Right kidney (tissue), 9 donors: ENCODE data around the gene CORO1A.
A peak's percentile ranks its signal among the peaks of the same experiment; 100 is the strongest.
"Not testable (repeated sequence)": the region's sequence is repeated elsewhere in the genome, so short reads cannot be mapped to it uniquely, and the experiment has no call there.

ENCODE experiments used
- DNase-seq: peaks from one replicate; pipeline ENCODE4 v3.0.0-alpha.2; 2016
- long read RNA-seq, 8 donors: transcript quantifications; one replicate each; lab custom pipeline, GENCODE V29; 2026

The CORO1A gene
- long read RNA-seq, donor 1, transcript CORO1A-201 (11 exons, 1,803 nt), result major isoform, 5 of 5 reads
- long read RNA-seq, donor 1, partial matches to known transcripts, result 0 of 5 reads
- long read RNA-seq, donor 1, other reads (novel, unspliced or antisense), result 0 of 5 reads
- long read RNA-seq, donor 2, partial matches to known transcripts, result 0 of 3 reads
- long read RNA-seq, donor 2, other reads (novel, unspliced or antisense), result 0 of 3 reads
- long read RNA-seq, donor 3, partial matches to known transcripts, result 0 of 1 reads
- long read RNA-seq, donor 3, other reads (novel, unspliced or antisense), result 0 of 1 reads
- long read RNA-seq, donor 4, partial matches to known transcripts, result 0 of 2 reads
- long read RNA-seq, donor 4, other reads (novel, unspliced or antisense), result 0 of 2 reads
- long read RNA-seq, donor 5, partial matches to known transcripts, result 0 of 4 reads
- long read RNA-seq, donor 5, other reads (novel, unspliced or antisense), result 0 of 4 reads
- long read RNA-seq, donor 6, partial matches to known transcripts, result 0 of 1 reads
- long read RNA-seq, donor 6, other reads (novel, unspliced or antisense), result 0 of 1 reads
- long read RNA-seq, donor 7, result 0 reads
- long read RNA-seq, donor 8, transcript CORO1A-201 (11 exons, 1,803 nt), result major isoform, 7 of 7 reads
- long read RNA-seq, donor 8, partial matches to known transcripts, result 0 of 7 reads
- long read RNA-seq, donor 8, other reads (novel, unspliced or antisense), result 0 of 7 reads

DNA sequence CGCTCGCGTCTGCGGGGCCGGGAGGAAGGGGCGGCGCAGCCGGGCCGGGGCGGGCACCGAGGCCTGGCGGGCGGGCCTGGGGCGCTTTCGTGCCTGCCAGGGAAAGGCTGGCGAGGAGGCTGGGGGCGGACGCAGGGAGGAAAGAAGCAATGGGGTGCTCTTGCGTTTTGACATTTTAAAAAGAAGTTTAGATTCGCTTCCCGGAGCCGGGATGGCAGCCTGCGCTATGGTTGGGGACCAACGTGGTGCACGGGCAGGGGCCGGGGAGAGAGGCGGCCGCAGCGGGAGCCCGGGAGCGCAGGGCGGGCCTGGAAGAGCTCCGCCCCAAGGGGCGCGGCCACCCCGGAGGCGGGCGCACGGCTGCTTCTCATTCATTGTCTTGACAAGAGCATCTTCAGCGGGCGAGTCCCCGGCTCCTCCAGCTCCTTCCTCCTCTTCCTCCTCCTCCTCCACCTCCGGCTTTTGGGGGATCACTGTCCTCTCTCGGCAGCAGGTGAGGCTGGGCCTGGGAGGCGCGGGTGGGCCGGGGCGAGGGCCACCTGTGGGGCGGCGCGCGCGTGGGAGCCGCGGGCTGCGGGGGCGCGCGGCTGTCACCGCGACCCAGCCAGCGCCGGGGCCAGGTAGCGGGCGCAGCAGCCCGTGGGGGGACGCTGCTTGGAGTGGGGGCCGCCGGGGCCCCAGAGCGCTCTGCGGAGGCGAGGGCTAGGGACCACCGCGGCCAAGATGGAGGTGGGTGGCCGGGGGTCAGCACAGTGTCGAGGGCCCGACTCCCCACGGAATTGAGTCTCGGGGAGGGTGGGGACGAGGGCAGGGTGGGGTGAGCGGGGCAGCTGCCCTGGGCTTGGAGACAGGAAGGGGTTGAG lies at the start of gene CORO1A:
Gene CORO1A (plus strand): TSS at position 370 of the 863 bp plus-strand sequence. CDS start 1,608 bp downstream, outside the sequence.
- DNase-seq, result peak; percentile 93

DNA sequence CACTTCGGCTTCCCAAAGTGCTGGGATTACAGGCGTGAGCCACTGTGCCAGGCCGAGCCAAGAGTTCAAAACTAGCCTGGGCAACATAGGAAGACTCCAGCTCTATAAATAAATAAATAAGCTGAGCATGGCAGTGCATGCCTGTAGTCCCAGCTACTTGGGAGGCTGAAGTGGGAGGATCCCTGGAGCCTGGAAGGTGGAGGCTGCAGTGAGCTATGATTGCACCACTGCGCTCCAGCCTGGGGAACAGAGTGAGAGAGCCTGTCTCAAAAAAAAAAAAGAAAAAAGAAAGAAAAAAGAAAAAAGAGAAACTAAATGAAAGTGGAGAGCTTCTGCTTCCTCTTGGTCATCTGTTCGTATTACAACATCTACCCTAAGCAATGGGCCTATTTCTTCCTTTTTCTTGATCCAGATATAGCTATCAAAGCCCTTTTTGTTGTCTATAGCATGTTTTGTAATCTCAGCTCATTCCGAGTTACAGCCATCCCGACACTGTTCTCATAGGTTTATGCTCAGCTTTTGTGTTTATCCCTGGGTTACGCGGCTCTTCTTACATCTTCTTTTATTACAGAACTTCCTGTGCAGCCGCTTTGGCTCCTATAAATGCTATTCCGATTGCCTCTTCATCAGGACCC lies 46.3 kb upstream of the CORO1A start:
- DNase-seq, result no peak

DNA sequence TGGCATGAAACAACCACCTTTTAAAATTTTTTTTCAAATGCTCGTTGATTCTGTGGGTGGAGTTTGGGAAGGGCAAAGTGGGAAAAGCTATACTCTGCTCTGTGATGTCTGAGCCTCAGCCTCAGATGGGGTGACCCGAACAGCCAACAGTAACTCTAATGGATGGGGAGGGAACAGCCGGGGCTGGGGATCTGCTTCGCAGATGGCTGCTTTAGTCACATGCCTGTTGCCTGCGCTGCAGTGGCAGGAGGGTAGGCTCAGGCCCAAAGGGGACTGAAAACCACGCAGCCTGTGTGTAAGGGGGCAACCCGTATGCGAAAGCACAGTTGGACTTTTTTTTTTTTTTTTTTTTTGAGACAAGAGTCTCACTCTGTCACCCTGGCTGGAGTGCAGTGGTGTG lies 45.5 kb upstream of the CORO1A start:
- DNase-seq, result no peak

GRCh38 chr16:30139583-30140481 lies 43.6 kb upstream of the CORO1A start:
- no peak for DNase-seq

DNA sequence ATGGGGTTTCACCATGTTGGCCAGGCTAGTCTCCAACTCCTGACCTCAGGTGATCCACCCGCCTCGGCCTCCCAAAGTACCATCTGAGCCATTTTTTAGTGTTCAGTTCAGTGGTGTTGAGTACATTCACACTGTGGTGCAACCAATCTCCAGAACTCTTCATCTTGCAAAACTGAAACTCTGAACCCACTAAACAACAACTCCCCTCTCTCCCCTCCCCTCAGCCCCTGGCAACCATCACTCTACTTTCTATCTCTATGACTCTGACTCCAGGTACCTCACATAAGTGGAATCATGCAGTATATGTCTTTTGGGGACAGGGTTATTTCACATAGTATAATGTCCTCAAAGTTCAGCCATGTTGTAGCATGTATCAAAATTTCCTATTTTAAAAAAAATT lies 41.7 kb upstream of the CORO1A start:
- DNase-seq, result no peak

DNA sequence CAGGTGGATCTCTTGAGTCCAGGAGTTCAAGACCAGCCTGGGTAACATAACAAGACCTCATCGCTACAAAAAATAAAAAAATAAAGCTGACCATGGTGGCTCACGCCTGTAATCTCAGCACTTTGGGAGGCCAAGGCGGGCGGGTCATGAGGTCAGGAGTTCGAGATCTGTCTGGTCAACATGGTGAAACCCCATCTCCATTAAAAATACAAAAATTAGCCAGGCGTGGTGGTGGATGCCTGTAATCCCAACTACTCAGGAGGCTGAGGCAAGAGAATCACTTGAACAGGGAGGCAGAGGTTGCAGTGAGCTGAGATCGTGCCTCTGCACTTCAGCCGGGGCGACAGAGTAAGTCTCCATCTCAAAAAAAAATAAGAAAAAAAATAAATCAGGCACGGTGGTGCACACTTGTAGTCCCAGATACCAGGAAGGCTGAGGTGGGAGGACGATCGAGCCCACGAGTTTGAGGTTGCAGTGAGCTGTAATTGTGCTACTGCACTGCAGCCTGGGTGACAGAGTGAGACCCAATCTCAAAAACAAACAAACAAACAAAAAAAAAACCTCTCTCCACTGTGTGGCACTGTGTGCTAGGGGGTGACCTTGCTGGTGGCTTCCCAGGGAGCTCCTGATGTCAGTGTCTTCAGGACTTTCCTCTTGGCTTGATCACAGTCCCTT lies 40.6 kb upstream of the CORO1A start:
- no peak for DNase-seq

DNA sequence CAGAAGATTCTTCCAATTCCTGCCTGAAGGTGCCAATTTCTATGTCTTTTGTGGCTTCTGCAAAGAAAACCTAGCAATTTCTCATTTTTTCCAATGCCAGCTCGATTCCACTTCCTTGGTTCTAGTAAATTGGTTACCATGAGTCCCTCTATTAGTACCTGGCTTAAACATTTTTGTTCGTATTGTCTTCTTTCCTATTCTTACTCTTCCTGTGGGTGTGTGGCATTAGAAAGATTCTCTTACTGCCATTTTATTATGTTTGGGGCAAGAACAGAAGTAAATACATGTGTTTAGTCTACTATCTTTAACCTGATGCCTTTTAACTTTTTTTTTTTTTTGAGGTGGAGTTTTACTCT lies 40.1 kb upstream of the CORO1A start:
- no peak for DNase-seq

GRCh38 chr16:30144017-30144416 lies 39.4 kb upstream of the CORO1A start:
- no peak for DNase-seq

DNA sequence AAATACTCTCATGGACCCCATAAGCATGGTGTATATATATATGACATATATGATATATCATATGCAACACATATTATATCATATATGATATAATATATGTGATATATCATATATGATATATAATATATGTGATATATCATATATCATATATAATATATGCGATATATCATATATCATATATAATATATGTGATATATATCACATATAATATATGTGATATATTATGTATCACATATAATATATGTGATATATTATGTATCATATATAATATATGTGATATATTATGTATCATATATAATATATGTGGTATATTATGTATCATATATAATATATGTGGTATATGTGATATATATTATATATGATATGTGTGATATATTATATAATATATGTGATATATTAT lies 38.5 kb upstream of the CORO1A start:
- no peak for DNase-seq

DNA sequence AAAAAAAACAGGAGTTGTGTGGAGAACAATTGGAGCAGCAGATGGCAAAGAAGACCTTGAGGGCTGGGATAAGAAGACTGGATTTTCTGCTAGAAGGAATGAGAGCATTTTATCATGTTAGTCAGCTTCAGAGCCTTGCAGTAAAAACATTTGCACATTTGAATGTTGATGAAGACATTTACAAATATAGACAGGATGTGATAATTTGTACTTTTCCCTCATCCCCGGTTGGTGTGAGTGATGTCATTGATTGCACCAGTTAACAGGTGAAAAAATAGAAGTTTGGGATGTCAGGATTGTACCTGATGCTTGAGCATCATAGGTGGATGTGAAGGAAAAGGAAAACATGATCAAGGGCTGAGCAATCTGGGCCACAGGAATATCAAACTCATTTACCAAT lies 37.7 kb upstream of the CORO1A start:
- DNase-seq, result no peak

DNA sequence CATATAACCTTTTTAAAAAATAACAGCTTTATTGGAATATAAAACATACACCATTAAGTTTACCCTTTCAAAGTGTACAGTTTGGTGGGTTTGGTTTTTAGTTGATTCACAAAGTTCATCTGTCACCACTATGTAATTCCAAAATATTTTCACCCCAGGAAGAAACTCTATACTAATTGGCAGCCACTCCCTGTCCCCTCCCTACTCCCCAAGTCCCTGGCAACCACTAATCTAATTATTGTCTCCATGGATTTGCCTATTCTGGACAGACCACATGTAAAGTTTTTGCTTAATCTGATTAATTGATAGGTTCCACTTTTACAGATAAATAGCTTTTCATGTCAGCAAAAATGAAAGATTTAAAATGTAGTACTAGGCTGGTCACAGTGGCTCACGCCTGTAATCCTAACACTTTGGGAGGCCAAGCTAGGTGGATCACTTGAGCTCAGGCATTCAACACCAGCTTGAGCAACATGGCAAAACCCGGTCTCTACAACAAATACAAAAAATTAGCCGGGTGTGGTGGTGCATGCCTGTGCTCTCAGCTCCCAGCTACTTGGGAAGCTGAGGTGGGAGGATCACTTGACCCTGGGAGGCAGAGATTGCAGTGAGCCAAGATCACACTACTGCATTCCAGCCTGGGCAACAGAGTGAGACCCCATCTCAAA lies 35.4 kb upstream of the CORO1A start:
- DNase-seq, result no peak

GRCh38 chr16:30149250-30149930 lies 34.0 kb upstream of the CORO1A start:
- DNase-seq, result no peak

- DNase-seq, result no peak
Measured at GRCh38 chr16:30151091-30151490, 32.3 kb upstream of the CORO1A start.

GRCh38 chr16:30152517-30152916 lies 30.9 kb upstream of the CORO1A start:
- no peak for DNase-seq

DNA sequence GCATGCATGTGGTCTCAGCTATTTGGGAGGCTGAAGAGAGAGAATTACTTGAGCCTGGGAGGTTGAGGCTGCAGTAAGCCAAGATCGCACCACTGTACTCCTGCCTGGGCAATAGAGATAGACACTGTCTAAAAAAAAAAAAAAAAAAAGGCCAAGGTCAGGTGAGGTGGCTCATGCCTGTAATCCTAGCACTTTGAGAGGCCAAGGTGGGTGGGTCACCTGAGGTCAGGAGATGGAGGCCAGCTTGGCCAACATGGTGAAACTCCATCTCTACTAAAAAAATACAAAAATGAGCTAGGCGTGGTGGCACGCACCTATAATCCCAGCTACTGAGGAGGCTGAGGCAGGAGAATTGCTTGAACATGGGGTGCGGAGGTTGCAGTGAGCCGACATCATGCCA lies 28.2 kb upstream of the CORO1A start:
- DNase-seq, result no peak

GRCh38 chr16:30157214-30157613 lies 26.2 kb upstream of the CORO1A start:
- DNase-seq, result no peak

- no peak for DNase-seq
Measured at GRCh38 chr16:30163538-30163937, 19.9 kb upstream of the CORO1A start.

DNA sequence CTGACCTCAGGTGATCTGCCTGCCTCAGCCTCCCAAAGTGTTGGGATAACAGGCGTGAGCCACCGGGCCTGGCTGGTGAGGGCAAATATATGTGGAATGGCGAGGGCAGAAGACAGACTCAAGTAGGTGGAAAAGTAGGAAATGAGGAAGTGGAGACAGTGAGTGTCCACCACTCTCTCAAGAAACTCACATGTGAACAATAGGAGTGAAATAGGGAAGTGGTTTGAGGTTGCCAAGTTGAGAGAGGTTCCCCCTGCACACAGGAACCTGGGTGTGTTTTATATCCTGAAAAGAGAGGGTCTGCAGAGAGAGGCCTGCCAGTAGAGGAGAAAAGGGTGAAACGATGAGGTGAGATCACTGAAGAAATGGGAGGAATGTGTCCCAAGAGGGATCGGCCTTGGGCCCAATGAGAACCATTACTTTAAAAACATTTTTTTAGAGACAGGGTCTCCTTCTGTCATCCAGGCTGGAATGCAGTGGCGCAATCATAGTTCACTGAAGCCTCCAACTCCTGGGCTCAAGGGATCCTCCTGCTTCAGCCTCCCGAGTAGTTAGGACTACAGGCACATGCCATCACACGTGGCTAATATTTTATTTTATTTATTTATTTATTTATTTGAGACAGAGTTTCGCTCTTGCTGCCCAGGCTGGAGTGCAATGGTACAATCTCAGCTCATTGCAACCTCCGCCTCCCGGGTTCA lies 17.1 kb upstream of the CORO1A start:
- DNase-seq, result no peak

GRCh38 chr16:30168746-30169145 lies 14.7 kb upstream of the CORO1A start:
- not testable (repeated sequence) for DNase-seq
